ENCODE measurements around the gene TCF3. TPM values are rescaled to one million over a fixed set of nuclear protein-coding genes. Genes with fewer than 3 reads are reported as not detected.

Gene TCF3
- polyA plus RNA-seq, 4 donors = 90.2 to 139 (median 124) TPM

DNA sequence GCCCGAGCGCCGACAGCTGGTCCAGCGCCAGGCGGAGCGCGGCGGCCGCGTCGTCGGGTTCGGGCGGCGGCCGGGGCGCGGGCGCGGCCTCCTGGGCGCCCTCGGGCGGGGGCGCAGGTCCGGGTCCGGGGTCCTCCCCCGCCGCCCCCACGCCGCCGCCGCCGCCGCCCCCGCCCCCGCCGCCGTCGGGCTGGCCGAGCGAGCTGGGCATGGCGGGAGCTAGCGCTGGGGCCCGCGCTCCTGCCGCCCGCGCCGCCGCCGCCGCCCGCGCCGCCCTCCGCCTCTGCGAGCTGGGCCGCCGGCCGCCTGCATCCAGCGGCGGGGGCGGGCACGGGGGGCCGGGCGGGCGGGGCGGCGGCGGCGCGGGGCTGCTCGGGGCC lies 84.6 kb downstream of the TCF3 start:
- no peak for DNase-seq (ENCODE audit: low read depth in 4 of 4, low spot score in 2 of 4)

DNA sequence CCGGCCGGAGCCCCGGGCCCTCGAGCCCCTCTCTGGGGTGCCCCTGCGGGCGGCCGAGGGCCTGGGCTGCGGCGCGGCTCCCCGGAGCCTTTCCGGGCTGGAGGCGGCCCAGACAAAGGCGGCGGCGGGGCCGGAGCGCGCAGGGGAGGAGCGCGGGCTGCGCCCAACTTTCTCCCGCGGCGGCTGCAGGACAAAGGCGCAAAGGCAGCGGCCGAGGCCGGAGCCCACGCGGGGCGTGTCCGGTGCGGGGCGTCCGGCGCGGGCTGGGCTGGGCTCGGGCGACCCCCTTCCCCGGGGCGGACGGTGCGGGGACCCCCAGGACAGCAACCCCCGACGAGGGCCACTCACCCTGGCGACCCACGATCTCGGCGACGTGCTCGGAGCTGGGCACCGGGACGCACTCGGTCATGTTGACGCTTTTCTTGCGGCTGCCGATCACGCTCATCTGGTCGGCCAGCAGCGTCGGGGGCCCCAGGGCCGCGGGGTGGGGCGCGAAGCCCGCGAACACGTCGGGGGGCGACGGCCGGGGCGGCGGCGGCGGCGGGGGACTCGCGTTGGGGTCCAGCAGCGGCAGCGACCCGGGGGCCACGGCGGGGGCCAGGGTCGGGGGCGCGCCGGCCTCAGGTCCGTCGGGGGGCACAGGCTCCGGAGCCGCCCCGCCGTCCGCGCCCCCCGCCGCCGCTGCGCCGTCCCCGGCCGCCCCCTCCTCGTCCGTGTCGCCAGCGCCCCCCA lies 85.1 kb downstream of the TCF3 start:
- DNase-seq (ENCODE audit: low read depth in 4 of 4, low spot score in 2 of 4) = no peak

DNA sequence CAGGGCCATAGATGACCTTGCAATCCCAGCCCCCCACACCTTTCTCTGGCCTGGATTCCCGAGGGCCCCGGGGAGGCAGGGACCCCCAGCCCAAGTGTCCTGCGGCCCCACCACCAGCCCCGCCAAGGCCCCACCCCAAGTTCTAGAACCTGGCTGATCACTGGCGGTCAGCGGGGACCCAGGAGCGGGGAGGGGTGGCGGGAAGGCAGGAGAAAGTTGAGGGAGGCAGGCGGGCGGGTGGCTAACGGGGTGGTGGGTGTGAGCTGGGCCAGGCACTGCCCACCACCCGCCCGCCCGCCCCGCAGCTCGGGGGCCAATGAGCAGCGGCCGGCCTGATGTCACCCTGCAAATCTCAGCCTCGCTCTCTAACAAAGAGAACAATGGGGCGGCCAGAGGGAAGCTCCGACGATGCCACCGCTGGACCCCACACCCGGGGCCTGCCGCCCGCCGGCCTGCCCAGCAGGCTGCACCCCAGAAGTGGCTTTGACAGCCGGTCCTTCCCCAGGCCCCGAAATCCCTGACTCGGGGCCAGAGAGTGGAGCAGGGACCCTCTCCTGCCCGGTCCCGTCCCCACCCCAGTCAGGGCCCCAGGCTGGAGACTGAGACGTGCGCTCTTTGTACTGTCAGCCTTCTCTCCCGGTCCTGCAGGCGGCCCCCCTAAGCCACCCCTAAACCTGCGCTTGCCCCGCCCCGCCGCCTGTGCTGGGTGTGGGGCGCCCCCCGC lies 85.9 kb downstream of the TCF3 start:
- peak; percentile 68 to 82 (median 75) for DNase-seq (ENCODE audit: low read depth in 4 of 4, low spot score in 2 of 4)

DNA sequence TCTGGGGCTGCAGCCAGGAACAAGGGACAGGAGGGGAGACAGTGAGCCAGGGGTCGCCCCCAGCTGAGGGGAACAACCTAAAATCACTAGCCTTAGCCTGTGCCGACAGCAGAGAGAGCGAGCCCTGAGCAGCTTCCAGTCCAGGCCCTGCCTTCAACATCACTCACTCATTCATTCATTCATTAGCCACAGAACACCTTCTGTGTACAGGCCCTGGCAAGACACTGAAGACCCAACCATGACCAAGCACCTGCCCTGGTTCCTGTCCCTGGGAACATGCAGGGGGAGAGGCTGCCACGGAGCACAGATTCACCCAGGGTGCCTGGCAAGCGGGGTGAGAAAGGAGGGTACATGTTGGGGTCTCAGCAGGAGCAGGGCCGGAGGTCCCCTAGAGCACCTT lies 89.2 kb downstream of the TCF3 start:
- DNase-seq (ENCODE audit: low read depth in 4 of 4, low spot score in 2 of 4) = no peak

DNA sequence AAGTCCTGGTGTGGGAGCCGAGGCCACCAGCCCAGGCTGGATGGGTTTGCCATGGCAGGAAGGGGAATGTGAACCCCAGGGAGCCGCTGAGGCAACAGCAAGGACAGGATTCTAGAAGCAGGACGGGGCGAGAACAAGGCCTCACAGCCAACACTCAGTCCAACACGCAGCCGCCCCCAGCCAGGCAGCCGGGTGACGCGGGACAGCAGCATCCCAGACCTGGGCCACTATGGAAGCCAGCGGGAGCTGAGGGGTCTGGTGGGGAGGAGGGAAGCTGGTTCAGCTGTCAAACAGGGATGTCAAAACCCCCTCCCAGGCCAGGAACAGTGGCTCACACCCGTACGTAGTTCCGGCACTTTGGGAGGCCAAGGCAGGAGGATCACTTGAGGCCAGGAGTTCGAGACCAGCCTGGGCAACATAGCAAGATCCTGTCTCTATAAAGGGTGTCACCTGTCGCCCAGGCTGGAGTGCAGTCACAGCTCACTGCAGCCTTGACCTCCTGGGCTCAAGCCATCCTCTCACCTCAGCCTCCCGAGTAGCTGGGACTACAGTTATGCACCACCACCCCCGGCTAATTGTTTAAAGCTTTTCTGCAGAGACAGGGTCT lies 91.1 kb downstream of the TCF3 start:
- DNase-seq (ENCODE audit: low read depth in 4 of 4, low spot score in 2 of 4) = no peak

DNA sequence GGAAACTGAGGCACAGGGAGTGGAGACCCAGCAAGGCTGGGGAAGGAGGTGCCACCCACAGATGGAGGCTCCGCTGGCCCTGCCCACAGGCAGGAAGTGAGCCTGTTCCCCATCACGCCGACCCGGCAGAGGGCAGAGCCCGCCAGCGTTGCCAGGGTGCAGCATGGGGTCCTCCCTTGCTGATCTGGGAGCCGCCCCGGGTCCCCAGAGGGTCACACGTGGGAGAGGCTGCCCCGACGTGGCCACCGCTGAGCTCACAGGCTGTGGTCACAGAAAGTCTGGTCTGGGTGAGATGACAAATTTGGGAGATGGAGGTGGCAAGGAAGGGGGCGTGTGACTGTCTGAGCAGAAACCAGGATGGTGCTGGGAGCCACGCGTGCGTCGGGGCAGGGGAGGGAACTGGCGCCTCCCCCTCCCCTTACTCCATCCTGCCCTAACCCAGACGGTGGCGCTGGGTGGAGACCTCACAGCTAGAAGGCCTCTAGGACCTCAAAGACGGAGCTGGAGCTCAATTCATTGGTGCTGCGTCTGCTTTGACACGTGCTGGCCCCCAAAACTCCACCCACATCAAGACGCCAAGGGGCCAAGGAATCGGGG lies 92.0 kb downstream of the TCF3 start:
- DNase-seq (ENCODE audit: low read depth in 4 of 4, low spot score in 2 of 4) = no peak

Other genes with a start within 250 kb of the TCF3 start
- 100 to 1,000 TPM in 2 of 4 donors, 10 to 100 TPM in 2; 67.1 to 110 (median 95.0) TPM for gene DAZAP1, start 245.0 kb downstream of the TCF3 start, polyA plus RNA-seq (ENCODE audit: insufficient read length in 4 of 4)
- gene RPS15, start 214.2 kb downstream of the TCF3 start, polyA plus RNA-seq (ENCODE audit: insufficient read length in 4 of 4) = 1,000 to 10,000 TPM in 1 of 4 donors, 100 to 1,000 TPM in 3; 623 to 1,048 (median 767) TPM
- 1 to 10 TPM; 1.1 to 2.0 (median 1.8) TPM for gene APC2, start 202.5 kb downstream of the TCF3 start, polyA plus RNA-seq (ENCODE audit: insufficient read length in 4 of 4)
- gene C19orf25, start 173.4 kb downstream of the TCF3 start, polyA plus RNA-seq (ENCODE audit: insufficient read length in 4 of 4) = 10 to 100 TPM; 17.1 to 38.3 (median 33.1) TPM
- gene PCSK4, start 162.3 kb downstream of the TCF3 start, polyA plus RNA-seq (ENCODE audit: insufficient read length in 4 of 4) = 10 to 100 TPM in 1 of 4 donors, 1 to 10 TPM in 3; 3.5 to 11.6 (median 7.4) TPM
- gene REEP6, start 161.4 kb downstream of the TCF3 start, polyA plus RNA-seq (ENCODE audit: insufficient read length in 4 of 4) = 10 to 100 TPM; 12.5 to 24.8 (median 18.2) TPM
- gene ADAMTSL5, start 139.6 kb downstream of the TCF3 start, polyA plus RNA-seq (ENCODE audit: insufficient read length in 4 of 4) = 1 to 10 TPM in 1 of 4 donors, under 1 TPM in 3; 0.23 to 1.2 (median 0.92) TPM
- under 1 TPM; 0.06 to 0.46 (median 0.43) TPM for gene PLK5, start 128.5 kb downstream of the TCF3 start, polyA plus RNA-seq (ENCODE audit: insufficient read length in 4 of 4)
- 10 to 100 TPM; 17.8 to 45.1 (median 32.6) TPM for gene MEX3D, start 84.3 kb downstream of the TCF3 start, polyA plus RNA-seq (ENCODE audit: insufficient read length in 4 of 4)
- gene MBD3, start 59.8 kb downstream of the TCF3 start, polyA plus RNA-seq (ENCODE audit: insufficient read length in 4 of 4) = 10 to 100 TPM; 43.4 to 85.4 (median 75.7) TPM
- 100 to 1,000 TPM in 3 of 4 donors, 10 to 100 TPM in 1; 98.3 to 185 (median 125) TPM for gene UQCR11, start 47.2 kb downstream of the TCF3 start, polyA plus RNA-seq (ENCODE audit: insufficient read length in 4 of 4)
- under 1 TPM in 2 of 4 donors, not detected in 2; 0.05 to 0.08 TPM for gene ONECUT3, start 100.9 kb upstream of the TCF3 start, polyA plus RNA-seq (ENCODE audit: insufficient read length in 4 of 4)
- 1 to 10 TPM in 1 of 4 donors, under 1 TPM in 3; 0.52 to 1.0 (median 0.76) TPM for gene ATP8B3, start 159.7 kb upstream of the TCF3 start, polyA plus RNA-seq (ENCODE audit: insufficient read length in 4 of 4)
- 10 to 100 TPM; 20.4 to 35.7 (median 28.0) TPM for gene REXO1, start 195.9 kb upstream of the TCF3 start, polyA plus RNA-seq (ENCODE audit: insufficient read length in 4 of 4)
- gene KLF16, start 211.0 kb upstream of the TCF3 start, polyA plus RNA-seq (ENCODE audit: insufficient read length in 4 of 4) = 10 to 100 TPM in 2 of 4 donors, 1 to 10 TPM in 2; 5.6 to 13.8 (median 10.6) TPM
- 10 to 100 TPM; 32.5 to 69.4 (median 56.9) TPM for gene ABHD17A, start 232.9 kb upstream of the TCF3 start, polyA plus RNA-seq (ENCODE audit: insufficient read length in 4 of 4)

All from left renal cortex interstitium (tissue), 4 donors.